Progenitor cell of endocrine pancreas (in vitro differentiated cells): ENCODE data around the gene TTC32. TPM values are rescaled to one million over a fixed set of nuclear protein-coding genes. Genes with fewer than 3 reads are reported as not detected.
A peak's percentile ranks its signal among the peaks of the same experiment; 100 is the strongest.

Experiments used
- DNase-seq: peaks from one replicate; pipeline ENCODE4 v3.0.0; 2021; ENCODE audit warnings: low spot score; ENCODE audit not compliant: unreplicated experiment
- H3K27ac Mint-ChIP-seq: 2 replicates; pipeline ENCODE4 v1.8.0; 2021; ENCODE audit warnings: mild to moderate bottlenecking, moderate library complexity, mixed read lengths
- H3K27me3 Mint-ChIP-seq: 2 replicates; pipeline ENCODE4 v1.8.0; 2021; ENCODE audit warnings: mixed read lengths
- H3K36me3 Mint-ChIP-seq: 2 replicates; pipeline ENCODE4 v1.8.0; 2022; ENCODE audit warnings: mixed read lengths; ENCODE audit not compliant: insufficient read depth
- H3K4me1 Mint-ChIP-seq: 2 replicates; pipeline ENCODE4 v1.8.0; 2021; ENCODE audit warnings: low read depth, mixed read lengths
- H3K4me3 Mint-ChIP-seq: 2 replicates; pipeline ENCODE4 v1.8.0; 2021; ENCODE audit warnings: low read depth, mild to moderate bottlenecking, moderate library complexity, mixed read lengths
- H3K9me3 Mint-ChIP-seq: 2 replicates; pipeline ENCODE4 v1.8.0; 2021; ENCODE audit warnings: low read depth, mixed read lengths
- total RNA-seq: library from RNA; stranded (reverse); gene quantifications from 2 replicates; pipeline ENCODE4 v1.2.1, GENCODE V29; 2021
- TF ChIP-seq, protein P1 (sequence below): fragments of 200-600 bp; sonication (generic); IDR thresholded peaks from one replicate; pipeline ENCODE4 v1.5.0; 2021; ENCODE audit warnings: antibody characterized with exemption, mild to moderate bottlenecking; ENCODE audit not compliant: unreplicated experiment

The TTC32 gene
- total RNA-seq, 1 donor from 2014 or later: 15.6 TPM

DNA sequence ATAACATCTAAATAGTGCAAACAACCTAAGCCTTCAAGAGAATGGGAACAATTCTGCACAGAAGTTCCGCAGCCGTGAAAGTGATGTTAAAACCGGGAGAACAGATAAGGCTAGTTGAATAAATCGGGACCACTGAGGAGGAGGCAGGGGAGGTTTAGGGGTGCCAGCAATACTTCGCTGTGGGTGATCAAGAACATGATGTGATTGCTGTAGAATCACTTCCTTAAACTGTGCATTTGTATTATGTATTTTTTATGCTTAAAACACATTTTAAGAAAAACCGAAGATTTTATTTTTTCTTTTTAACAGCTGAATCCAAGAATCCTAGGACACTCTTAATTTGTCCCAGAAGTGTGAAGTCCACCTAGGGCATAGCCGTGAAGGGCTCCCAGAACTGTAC, 33.6 kb downstream of the TTC32 start:
- no peak overlapping the region for H3K27ac Mint-ChIP-seq
- no peaks in the 10 kb centered on the region for H3K9me3 Mint-ChIP-seq
- DNase-seq: no peak
- no peaks in the 10 kb centered on the region for H3K36me3 Mint-ChIP-seq
- TF ChIP-seq, protein P1, sequence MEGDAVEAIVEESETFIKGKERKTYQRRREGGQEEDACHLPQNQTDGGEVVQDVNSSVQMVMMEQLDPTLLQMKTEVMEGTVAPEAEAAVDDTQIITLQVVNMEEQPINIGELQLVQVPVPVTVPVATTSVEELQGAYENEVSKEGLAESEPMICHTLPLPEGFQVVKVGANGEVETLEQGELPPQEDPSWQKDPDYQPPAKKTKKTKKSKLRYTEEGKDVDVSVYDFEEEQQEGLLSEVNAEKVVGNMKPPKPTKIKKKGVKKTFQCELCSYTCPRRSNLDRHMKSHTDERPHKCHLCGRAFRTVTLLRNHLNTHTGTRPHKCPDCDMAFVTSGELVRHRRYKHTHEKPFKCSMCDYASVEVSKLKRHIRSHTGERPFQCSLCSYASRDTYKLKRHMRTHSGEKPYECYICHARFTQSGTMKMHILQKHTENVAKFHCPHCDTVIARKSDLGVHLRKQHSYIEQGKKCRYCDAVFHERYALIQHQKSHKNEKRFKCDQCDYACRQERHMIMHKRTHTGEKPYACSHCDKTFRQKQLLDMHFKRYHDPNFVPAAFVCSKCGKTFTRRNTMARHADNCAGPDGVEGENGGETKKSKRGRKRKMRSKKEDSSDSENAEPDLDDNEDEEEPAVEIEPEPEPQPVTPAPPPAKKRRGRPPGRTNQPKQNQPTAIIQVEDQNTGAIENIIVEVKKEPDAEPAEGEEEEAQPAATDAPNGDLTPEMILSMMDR: no peak
- H3K4me1 Mint-ChIP-seq: peaks cover 1% of the 10 kb centered on the region
- H3K27me3 Mint-ChIP-seq: peaks cover 22% of the 10 kb centered on the region
- H3K4me3 Mint-ChIP-seq: peak overlapping the region; percentile 81

DNA sequence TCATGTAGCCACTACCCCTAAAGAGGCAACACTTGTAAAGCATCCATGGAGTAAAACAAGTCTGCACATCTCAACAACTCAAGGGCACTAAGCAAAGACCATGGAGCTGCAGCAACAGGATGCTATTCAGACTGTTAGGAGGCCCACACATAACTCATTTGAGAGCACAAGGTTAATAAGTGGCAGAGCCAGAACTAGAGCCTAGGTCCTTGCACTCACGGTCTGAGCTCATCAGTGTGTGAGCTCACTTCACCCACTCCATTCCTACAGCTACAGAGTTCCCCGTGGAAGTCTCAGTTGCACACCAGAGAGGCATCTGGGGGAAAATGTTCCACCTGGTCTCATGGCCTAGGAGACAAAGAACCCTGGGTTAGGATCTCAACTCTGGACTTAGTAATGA, 35.0 kb downstream of the TTC32 start:
- Mint-ChIP-seq H3K4me3 (no peak overlapping the region), H3K36me3 (no peaks in the 10 kb centered on the region), H3K27ac (no peak overlapping the region), H3K9me3 (no peaks in the 10 kb centered on the region), H3K27me3 (peaks cover 29% of the 10 kb centered on the region), H3K4me1 (peaks cover 1% of the 10 kb centered on the region)
- no peak for DNase-seq
- TF ChIP-seq, protein P1: no peak

DNA sequence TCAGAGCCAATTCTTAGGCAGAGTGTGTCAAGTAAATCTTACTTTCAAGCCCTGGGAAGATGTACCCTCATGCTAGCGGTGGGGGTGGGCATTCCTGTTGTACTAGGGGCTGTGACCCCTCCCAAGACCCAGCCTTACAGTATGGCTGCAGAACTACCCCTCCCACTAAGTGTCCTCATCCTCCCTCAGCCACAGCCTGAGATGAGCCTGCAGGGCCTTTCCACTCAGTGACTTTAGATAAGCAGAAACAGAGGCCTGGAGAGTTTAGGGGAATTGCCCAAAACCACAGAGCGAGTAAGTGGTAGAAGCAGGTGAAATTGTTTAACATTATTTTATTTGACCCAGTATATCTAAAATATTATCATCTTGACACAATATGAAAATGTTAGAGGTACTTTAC, 36.6 kb downstream of the TTC32 start:
- H3K27ac Mint-ChIP-seq: no peak overlapping the region
- no peaks in the 10 kb centered on the region for H3K9me3 Mint-ChIP-seq
- TF ChIP-seq, protein P1: no peak
- no peak for DNase-seq
- no peaks in the 10 kb centered on the region for H3K36me3 Mint-ChIP-seq
- peaks cover 1% of the 10 kb centered on the region for H3K4me1 Mint-ChIP-seq
- peaks cover 30% of the 10 kb centered on the region for H3K27me3 Mint-ChIP-seq
- no peak overlapping the region for H3K4me3 Mint-ChIP-seq

DNA sequence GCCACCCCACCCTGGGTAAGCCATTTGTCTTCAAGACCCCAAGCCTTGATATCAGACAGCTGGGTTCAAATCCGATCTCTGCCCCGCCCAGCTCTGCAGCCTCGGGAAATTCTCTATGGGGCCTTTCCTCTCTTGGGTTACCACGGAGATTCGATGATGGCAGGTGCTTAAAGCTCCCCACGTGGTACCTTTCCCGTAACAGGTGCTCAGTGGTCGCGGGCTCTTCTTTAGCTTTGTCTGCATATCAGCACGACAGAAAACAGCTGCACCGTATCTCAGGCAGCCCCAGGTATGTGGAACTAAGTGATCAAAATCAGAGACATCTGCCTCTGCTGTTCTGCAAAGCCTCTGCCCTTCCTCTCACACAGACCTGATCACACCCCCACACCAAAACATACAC, 37.4 kb downstream of the TTC32 start:
- Mint-ChIP-seq H3K4me3 (no peak overlapping the region), H3K9me3 (no peaks in the 10 kb centered on the region), H3K36me3 (no peaks in the 10 kb centered on the region), H3K27ac (no peak overlapping the region), H3K4me1 (peaks cover 1% of the 10 kb centered on the region), H3K27me3 (peaks cover 25% of the 10 kb centered on the region)
- TF ChIP-seq, protein P1: no peak
- DNase-seq: no peak

DNA sequence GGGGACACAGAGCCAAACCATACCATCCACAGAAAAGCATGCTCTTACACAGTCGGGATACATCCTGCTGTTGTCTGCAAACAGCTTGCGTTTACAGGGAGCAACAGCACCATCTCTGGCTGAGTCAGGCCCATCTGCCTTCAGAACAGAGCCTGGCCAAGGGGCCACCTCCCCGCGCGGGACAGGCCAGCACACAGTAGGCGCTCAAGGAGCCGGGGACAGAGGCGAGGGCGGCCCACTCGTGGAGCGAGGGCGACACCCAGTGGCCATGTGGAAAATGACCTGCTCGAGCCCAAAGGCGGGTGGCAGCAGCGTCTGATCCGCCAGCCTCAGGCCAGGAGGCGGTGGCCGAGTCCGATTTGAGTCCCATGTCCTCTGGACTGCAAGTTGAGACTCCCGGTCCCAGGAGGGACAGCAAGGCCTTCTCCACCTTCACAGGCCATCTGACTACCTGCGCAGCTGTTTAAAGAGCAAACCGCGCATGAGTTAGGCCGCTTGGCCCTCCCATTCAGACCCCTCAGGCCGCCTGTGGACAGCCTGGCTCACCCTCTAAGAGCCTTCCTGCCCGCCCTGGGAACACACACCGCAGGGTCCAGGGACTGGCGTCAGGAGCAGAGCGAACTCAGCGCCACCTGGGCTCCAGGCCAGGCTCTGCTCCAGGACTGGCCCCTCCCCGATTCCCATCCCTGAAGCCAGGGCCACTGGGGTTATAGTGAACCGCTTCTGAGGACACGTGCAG, 38.3 kb downstream of the TTC32 start:
- H3K9me3 Mint-ChIP-seq: no peaks in the 10 kb centered on the region
- H3K36me3 Mint-ChIP-seq: no peaks in the 10 kb centered on the region
- no peak overlapping the region for H3K27ac Mint-ChIP-seq
- peaks cover 1% of the 10 kb centered on the region for H3K4me1 Mint-ChIP-seq
- TF ChIP-seq, protein P1: peak; percentile 99
- H3K4me3 Mint-ChIP-seq: peak overlapping the region; percentile 29
- DNase-seq: peak; percentile 66
- peaks cover 21% of the 10 kb centered on the region for H3K27me3 Mint-ChIP-seq
